SHP77 (cell line): Measurements from ENCODE around the gene UNC5C.

Source experiments
- DNase-seq, 2 experiments: peaks; one replicate each; lab custom pipeline; 2025; lab: John Stamatoyannopoulos, UW

UNC5C gene

GRCh38 chr4:95466791-95467190 is 82.0 kb downstream of the UNC5C start:
- DNase-seq, result no peak

GRCh38 chr4:95465010-95465409 is 83.8 kb downstream of the UNC5C start:
- DNase-seq, result no peak

- DNase-seq, result no peak
Measured at GRCh38 chr4:95462921-95463320, 85.9 kb downstream of the UNC5C start.

GRCh38 chr4:95457353-95457752 is 91.4 kb downstream of the UNC5C start:
- no peak for DNase-seq

- no peak for DNase-seq
Measured at GRCh38 chr4:95450294-95450693, 98.5 kb downstream of the UNC5C start.

GRCh38 chr4:95446173-95446572 is 102.6 kb downstream of the UNC5C start:
- DNase-seq, result no peak

GRCh38 chr4:95445251-95445650 is 103.5 kb downstream of the UNC5C start:
- DNase-seq, result no peak

- DNase-seq, result no peak
Measured at GRCh38 chr4:95444812-95445211, 104.0 kb downstream of the UNC5C start.

GRCh38 chr4:95439896-95440295 is 108.9 kb downstream of the UNC5C start:
- no peak for DNase-seq

GRCh38 chr4:95439071-95439470 is 109.7 kb downstream of the UNC5C start:
- no peak for DNase-seq

- no peak for DNase-seq
Measured at GRCh38 chr4:95432466-95432865, 116.3 kb downstream of the UNC5C start.

GRCh38 chr4:95431678-95432077 is 117.1 kb downstream of the UNC5C start:
- DNase-seq, result no peak

GRCh38 chr4:95429416-95429815 is 119.4 kb downstream of the UNC5C start:
- no peak for DNase-seq

- no peak for DNase-seq
Measured at GRCh38 chr4:95428291-95429070, 120.3 kb downstream of the UNC5C start.

- no peak for DNase-seq
Measured at GRCh38 chr4:95426455-95426854, 122.3 kb downstream of the UNC5C start.

GRCh38 chr4:95422436-95422835 is 126.3 kb downstream of the UNC5C start:
- DNase-seq, result no peak

GRCh38 chr4:95421869-95422268 is 126.9 kb downstream of the UNC5C start:
- DNase-seq, result no peak

GRCh38 chr4:95417531-95417930 is 131.2 kb downstream of the UNC5C start:
- no peak for DNase-seq

- no peak for DNase-seq
Measured at GRCh38 chr4:95415346-95415771, 133.4 kb downstream of the UNC5C start.

GRCh38 chr4:95411371-95412088 is 137.2 kb downstream of the UNC5C start:
- DNase-seq, result no peak

GRCh38 chr4:95410387-95410977 is 138.3 kb downstream of the UNC5C start:
- DNase-seq, result no peak

- no peak for DNase-seq
Measured at GRCh38 chr4:95409750-95410149, 139.0 kb downstream of the UNC5C start.

- no peak for DNase-seq
Measured at GRCh38 chr4:95409127-95409526, 139.6 kb downstream of the UNC5C start.
